Hematopoietic multipotent progenitor cell treated with erythropoietin and hydrocortisone succinate and interleukin-3 and kit ligand, for 15 days (in vitro differentiated cells): ENCODE results near the gene RILP.

ENCODE experiments used
- DNase-seq: peaks from one replicate; pipeline ENCODE4 v3.0.0-alpha.2; 2015; ENCODE audit warnings: low spot score

The RILP gene

DNA sequence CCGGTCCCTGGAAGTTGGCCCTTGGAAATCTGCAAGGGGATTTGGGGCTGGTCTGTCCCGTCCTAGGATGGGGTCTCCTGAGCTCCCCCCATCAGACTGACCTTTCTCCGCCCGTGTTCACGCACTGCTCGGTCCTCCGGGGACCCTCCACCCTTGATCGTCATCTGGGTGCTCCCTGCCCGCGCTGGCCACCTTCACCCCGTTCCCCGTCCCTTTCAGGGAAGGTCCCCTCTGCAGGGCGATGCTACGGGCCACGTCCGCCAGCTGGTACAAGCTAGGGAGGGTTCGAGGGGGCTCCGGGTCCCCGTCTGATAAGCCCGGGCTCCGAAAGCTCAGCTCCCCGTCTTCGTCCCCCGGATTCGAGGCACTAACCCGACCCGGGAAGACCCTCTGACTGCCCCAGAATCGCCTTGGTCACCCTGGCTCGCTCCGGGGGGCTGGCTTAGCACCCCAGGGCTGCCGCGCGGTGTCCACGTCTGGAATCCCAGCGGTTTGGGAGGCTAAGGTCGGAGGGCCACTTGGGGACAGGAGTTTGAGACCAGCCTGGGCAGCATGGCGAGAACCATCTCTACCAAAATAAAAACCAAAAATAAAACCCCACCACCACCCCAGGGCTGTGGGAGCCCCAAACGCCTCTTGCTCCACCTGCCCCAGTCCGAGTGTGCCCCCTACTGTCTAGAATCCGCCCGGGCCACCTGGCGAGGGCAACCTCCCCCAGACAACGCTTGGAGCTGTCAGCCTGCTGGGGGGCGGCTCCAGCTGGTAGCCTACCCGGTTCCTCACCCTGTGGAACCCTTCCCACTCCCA, 20.0 kb downstream of the RILP start:
- DNase-seq, result peak; percentile 79

DNA sequence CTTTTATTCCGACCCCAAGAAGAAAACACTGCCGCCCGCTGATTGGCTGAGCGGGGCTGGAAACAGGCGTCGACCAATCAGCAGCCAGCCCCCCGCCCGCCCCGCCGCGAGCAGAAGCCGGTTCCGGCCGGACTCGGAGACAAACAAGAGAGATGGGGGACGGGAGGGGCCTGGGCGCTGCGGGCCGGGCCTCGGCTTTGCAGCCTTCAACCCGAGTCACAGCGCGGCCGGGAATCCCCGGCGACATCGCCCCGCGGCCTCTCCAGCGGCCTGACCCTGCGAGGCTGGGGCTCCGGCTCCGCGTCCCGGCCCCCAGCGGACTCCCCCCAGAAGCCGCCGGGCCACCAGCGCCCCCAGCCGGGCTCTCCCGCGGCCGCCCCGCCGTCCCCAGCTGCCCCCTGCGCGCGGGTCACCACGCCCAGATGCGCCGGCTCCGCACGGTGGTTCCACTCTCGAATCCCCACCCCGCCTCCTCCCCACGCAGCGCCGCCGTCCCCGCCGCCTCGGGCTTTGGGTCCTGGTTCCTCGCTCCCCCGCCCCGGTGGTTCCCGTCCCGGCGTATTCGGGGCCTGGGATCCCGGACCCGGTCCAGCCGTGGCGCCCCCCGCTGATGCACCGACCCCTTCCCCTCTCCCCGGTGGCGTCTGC, 20.7 kb downstream of the RILP start:
- peak; percentile 93 for DNase-seq

DNA sequence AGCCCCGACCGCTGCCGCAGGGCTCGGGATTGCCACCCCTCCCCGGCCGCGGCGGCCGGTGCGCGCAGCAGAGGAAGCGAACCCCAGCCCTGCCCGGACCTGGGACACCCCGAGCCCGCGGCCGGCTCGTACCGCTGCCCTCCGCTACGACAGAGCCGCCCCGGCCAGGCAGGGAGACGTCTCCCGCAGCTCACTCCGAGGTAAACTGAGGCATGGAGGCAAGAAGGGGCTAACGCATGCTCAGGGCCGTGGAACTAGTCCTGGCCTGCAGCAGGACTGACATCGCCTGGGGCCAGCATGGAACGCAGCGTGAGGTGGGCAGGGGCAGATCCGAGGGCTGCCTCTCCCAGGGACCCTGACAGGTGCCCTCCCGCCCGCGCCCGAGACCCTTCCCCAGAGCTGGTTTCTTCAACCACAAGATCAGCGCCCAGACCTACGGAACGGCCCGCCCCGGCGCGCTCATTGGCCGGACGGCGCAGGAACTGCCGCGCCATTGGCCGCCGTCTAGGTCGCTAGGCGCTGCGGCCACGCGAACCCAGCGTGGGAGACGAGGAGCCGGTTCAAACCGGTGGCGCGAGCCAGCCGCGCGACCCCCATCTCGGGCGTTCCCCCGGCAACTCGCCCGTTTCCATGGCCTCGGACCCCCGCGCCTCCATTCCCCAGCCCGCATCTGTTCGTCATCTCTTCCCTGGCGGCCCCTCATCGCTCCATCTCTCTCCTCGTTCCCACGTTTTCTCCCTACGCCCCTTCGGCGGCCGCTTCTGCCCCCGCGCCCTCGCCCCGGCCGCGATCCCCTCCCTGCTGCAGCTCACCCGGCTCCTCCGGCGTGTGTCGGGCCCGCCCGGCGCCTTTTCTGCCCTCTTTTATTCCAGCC, 21.4 kb downstream of the RILP start, which contains the start of gene SLC43A2:
Gene SLC43A2, minus strand, starts transcription at position 853 of the 874 bp plus-strand sequence. CDS start 960 bp downstream, outside the sequence.
- DNase-seq, result peak; percentile 81

DNA sequence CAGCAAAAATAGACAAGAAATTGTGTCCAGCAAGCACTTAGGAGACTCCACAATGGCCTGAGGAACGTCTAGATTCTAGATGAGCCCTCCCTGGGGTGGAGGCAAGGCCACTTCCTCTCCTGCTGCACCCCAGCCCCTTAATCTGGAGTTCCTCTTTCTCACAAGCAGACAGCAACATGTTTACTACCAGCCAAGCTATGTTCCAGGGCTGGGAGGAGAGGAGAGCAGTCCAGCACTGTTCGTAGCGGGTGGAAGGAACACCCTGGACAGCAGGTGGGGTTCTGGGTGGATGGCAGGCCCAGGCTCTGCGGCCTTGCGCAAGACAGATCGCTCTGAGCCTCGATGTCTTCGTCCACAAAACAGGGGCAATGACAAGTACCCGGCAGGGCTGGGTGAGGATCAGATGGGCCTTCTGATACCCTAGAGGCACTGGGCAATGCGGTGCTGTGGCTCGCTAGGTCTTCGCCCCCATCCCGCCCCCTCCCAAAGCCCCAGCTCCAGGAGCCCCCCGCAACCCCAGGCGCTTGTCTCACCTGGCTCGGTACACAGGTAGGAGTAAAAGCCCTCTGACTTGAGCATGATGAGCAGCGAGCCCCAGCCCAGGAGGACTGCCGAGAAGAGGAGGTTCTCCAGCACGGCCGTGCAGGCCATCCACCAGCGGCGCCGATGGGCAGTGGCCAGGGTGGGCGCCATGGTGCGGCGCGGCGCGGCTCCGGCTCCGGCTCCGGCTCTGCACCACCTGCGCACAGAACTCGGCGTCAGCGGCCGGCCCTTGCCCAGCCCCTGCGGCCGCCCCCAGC, 22.3 kb downstream of the RILP start:
- no peak for DNase-seq

DNA sequence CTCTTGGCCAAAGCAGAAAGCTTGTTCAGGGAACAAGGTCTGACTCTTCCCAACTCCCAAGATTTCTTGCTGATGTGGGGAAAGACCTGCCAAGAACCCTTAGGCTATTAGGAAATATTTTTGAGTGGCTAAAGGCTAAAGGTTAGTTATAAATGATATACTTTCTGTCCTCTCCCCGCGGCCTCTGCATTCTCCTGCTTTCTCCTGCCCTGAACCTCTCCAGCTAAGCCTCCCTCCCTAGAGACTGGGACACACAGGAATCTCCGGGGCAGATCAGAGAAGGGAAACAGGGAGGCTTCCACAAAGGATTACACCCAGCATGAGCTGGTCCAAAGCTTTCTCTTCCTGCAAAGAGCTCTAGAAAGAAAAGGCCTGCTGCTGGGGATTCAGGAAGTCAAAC, 23.3 kb downstream of the RILP start:
- DNase-seq, result no peak

DNA sequence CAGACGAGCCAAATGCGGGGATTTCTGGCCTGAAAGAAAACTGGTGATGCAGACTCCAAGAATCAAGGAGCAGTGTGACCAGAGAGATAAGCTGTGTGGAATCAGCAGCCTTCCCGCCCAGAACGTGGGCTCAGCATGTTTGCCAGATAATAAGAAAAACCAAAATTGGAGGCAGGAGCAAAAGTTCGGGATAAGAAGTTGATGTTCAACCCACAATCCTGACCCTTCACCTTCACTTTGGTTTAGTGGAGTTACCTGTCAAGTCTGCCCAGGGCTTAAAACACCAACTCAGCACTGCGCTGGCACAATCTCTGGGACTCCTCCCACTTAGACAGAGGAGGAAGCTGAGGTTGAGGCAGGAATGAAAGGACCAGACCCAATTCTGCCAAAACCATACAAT, 24.1 kb downstream of the RILP start:
- DNase-seq, result peak; percentile 30

DNA sequence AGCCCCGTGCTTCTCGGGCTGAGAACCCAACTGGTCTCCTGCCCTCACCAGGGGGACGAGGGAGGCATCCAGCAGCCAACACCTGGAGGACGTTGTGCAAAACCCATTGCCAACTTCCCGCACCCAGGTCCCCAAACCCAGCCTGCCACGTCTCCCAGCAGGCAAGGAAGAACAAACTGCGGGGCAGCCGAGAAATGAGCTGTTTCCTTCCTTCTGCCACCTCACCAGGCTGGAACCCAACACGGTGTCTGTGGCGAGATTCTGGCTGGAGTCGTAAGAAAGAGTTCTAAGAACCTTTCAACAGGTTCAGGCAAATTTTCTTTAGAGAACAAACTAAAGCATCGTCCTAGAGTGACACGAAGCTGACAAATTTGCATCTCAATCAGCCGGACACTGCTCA, 24.6 kb downstream of the RILP start:
- DNase-seq, result no peak

DNA sequence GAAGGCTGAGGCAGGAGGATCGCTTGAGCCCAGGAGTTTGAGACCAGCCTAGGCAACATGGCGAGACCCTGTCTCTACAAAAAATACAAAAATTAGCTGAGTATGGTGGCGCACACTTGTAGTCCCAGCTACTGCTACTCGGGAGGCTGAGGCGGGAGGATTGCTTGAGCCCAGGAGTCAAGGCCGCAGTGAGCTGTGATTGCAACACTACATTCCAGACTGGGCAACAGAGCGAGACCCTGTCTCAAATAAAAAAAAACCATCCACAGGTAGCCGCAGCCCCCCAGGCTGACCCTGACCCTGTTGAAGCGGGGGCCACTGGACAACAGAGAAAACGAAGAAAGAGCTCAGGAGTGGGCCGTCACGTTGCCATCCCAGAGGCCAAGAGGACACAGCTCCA, 25.0 kb downstream of the RILP start:
- DNase-seq, result no peak

DNA sequence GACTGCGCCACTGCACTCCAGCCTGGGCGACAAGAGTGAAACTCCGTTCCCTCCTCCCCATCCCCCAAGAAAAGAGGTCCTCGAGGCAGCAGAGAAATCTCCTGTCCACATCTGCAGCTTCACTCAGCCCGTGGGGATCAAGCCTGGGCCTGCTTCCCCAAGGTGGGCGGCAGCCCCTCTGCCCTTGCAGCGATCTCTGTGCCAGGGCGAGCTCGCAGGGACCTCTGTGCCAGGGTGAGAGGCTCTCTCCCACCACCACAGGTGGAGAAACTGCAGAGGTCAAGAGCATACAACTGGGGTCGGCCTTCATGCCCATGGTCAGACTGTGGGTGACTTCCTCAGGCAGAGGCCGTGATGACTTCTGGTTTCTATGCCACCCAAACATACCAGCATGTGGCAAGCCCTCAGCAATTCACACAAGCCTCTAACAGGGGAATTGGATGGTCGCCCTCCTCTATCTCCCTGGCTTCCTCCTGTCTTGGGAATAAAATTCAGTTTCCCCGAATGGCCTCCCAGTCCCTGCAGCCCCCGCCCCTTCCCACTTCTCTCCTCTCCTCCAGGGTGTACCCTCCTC, 26.5 kb downstream of the RILP start:
- DNase-seq, result no peak

DNA sequence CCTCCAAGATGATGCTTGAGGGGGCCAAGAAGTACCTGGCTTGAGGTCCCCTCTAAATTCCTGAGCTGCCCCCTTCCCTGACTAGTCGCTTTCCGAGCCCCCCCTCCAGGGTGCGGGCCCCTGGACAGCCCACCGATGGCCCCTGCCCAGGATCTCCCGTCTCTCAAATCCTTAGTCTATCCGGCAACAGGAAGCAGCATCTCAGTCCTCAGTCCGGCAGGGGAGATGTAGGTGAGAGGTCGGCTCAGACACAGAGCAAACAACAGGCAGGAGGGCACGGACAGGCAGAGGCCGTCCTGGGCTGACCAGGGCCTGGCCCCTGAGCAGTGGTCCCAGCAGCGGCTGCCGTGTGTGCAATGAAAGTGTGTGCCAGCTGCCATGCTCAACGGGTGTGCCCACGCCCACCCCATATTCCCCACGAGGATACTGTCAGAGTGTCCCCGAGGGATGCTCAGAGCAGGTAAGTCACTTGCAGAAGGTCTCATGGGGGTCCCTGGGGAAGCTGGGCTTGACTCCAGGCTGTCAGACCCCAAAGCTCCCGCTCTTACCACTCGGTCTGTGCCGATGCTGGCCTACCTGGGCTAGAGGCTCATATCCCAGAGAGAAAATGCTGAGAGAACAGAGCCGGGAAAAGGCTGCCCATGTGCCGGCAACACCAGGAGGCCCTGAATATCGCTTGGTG, 28.3 kb downstream of the RILP start:
- no peak for DNase-seq

DNA sequence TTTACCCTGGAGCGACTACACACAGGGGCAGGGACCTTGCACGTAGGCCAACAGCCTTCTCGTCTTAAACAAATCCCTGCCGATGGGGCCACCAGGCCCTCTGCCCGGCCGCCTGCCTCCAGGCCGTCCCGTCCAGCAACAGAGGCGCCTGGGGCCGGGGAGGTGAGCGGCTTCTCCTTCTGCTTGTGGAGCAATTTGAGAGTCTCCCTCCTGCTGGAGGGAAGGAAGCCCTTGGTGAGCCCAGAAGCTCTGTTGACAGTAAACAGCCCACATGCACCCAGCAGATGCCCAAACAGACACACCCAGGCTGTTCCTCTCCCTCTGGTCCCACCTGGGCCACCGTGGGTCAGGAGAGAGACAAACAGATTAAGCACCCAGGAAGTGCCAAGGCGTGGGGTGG, 29.2 kb downstream of the RILP start:
- no peak for DNase-seq

DNA sequence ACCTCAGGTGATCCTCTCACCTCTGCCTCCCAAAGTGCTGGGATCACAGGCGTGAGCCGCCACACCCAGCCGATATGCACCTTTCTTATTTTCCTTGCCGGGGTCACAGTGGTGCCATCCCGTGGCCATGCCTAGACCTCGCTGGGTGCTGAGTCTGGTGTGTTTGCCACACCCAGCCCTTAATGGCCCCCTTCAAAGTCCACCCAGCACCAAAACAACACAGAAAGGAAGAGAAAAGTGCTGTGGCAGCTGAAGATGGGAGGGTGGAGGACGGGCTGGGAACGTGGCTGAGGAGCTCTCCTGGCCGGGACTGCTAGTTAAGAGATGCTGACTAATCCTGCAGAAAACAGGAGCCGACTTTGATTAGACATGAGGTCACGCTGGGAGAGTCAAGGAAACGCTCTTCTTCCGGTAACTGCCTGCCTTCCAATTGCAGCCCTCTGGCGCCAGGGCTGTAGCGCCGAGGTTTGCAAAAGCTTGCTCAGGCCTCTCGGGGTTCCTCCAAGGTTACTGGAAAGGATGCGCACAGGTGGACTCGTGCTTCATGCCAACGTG, 32.0 kb downstream of the RILP start:
- peak; percentile 51 for DNase-seq

DNA sequence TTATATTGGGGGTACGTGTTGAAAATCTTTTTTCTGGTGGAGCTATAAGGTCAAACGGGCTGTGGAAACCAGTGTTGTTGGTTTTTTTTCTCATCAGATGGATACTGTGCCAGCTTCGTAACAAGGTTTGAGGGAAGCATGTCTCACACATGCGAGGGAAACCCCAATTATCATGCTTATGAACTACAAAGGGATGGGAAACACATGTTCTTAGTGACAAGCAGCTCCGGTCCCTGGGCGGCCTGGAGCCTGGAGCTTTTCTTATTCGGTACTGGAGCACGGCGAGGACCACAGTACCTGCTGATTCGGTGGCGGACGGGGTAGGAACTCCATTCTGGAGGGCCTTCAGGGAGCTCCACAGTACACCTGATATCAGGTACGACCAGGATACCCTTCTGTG, 33.6 kb downstream of the RILP start:
- no peak for DNase-seq

DNA sequence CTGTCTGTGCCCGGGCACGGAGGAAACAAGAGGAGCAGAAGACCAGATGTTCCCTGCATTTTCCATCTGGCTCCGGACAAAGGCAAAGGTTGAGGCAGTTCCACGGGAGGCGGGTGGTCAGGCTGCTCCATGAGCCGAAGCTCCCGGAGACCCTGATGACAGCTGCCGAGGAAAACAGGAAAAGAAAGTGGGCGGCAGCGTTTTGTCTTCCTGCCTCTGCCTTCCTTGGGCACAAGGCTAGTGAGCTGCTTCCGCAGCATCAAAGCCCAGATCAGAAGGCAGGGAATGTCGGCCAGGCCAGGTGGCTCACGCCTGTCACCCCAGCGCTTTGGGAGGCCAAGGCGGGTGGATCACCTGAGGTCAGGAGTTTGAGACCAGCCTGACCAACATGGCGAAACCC, 37.3 kb downstream of the RILP start:
- DNase-seq, result no peak

DNA sequence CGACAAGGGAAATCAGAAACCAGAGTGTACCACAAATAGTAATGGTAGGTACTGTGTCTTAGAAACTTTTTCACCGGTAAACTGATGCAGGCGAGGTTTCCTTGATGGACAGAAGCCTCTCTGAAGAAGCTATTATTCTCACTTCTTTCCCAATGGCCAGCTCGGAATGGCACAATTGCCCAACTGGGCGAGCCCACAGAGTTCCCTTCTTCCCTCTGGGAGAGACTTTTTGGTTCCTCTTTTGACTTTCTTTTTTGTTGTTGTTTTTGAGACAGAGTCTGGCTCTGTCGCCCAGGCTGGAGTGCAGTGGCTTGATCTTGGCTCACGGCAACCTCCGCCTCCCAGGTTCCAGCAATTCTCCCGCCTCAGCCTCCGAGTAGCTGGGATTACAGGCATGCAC, 38.0 kb downstream of the RILP start:
- DNase-seq, result no peak

DNA sequence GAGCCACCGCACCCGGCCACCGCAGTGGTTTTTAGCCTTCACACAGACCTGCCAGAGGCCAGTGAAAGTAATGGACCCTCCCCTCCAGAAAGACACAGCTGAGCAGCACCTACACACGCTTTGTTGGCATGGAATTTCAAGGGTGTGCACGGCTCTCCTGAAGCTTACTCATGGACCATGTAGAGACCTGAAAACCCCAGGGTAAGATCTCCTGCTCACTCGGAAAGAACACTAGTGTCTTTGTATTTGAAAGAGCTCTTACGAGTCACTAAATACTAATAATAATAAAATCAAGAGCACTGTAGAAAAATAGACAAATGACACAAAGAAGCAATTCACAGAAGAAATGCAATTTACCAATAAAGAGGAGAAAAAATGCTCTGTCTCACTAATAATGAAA, 41.0 kb downstream of the RILP start:
- no peak for DNase-seq

DNA sequence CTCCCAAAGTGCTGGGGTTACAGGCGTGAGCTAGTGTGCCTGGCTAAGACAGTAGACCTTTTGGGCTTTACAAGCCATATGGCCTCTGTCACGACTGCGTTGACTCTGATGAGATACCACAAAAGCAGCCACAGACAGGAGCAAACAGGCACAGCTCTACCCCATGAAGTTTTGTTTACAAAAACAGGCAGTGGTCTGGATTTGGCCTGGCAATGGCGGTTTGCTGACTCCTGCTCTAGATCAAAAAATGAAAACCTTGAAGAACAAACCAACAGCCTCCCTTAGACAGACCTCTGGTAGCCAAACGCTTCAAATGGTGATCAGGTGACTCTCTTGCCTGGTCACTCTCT, 41.7 kb downstream of the RILP start:
- DNase-seq, result no peak

DNA sequence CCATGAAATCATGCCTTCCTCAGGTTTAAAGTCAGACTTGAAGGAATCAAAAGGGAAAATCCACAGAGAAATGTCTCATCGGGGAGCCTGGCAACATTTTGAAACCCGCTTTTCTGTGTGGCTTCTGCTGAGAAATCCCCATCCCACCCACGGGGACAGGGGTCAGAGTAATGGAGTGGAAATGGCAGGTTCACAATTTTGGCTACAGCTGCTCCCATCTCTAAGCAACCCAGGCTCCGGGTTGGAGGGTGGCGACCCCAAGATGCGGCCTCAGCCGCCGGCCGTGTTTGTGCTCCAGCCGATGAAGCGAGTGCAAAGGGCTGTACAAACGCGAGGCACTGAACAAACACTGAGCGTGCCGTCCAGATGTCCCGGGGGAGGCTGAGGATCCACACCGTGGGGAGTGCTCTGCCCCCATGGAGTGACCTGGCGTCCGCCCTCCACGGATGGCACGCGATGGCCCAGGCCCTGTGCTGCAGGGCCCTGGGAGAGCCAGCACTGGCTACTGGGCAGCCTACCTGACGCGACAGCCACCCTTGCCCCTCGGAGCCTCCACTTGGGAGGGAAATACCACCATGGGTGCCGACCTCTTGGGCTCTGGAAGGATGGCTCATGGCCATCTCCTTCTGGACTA, 43.2 kb downstream of the RILP start:
- no peak for DNase-seq

DNA sequence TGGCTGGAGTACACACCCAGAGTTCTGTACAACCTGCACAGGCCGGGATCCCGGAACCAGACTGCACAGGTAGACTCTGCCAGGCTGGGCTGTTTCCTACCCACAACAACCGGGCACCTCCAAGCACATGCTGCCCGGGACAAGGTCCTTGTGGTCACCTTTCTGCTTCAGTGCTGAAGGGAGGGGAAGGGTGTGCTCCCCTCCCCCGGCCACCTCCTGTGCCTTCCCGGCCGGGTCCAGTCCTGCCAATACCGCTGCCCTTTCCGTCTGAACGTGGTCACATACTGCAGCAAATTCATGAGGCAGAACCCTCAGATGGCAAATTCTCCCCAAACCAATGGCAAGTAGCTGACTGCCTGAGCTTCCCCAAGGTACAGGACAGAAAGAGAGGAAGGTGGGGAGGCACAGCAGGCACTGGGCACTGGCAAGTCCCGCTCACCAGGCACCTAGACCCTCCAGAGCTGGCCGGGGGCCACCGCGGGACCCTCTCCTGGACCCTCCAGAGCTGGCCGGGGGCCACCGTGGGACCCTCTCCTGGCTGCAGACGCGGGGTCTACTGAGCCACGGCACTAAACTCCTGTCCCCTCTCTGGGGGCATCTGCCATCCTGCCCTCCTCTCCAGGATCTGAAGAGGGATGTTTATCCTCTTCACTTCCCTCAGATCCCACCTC, 43.9 kb downstream of the RILP start:
- DNase-seq, result no peak
